ENCODE measurements around the gene PRTN3.
"Not testable (repeated sequence)": the region's sequence is repeated elsewhere in the genome, so short reads cannot be mapped to it uniquely, and the experiment has no call there.

Gene PRTN3

GRCh38 chr19:887072-887471 lies 46.3 kb downstream of the PRTN3 start:
- no peak for DNase-seq (ENCODE audit: extremely low spot score)
- ChIA-PET POLR2A (no interaction called here), CTCF (no interaction called here)
- TF ChIP-seq LEF1 (IDR thresholded peaks at IDR 0.05; ENCODE audit: borderline replicate concordance) (no peak), HDGF (IDR thresholded peaks at IDR 0.05; ENCODE audit: borderline replicate concordance) (no peak), CTBP1 (IDR thresholded peaks at IDR 0.05; ENCODE audit: borderline replicate concordance) (no peak), BHLHE40 (IDR thresholded peaks at IDR 0.05; ENCODE audit: borderline replicate concordance) (no peak), TARDBP (IDR thresholded peaks at IDR 0.05) (no peak), SP1 (IDR thresholded peaks at IDR 0.05) (no peak)

- no peak for DNase-seq (ENCODE audit: extremely low spot score)
- CTCF ChIA-PET, result no interaction called here
- no peak for TF ChIP-seq ZNF384 (IDR thresholded peaks at IDR 0.05)
- no peak for TF ChIP-seq PKNOX1 (IDR thresholded peaks at IDR 0.05)
- no peak for TF ChIP-seq FOXM1 (IDR thresholded peaks at IDR 0.05; ENCODE audit: borderline replicate concordance)
- no peak for TF ChIP-seq ARNT (IDR thresholded peaks at IDR 0.05)
- no peak for TF ChIP-seq NFRKB (IDR thresholded peaks at IDR 0.05)
- no peak for TF ChIP-seq SP1 (IDR thresholded peaks at IDR 0.05)
- TF ChIP-seq FOXA1 (IDR thresholded peaks at IDR 0.05), result no peak
- TF ChIP-seq BHLHE40 (IDR thresholded peaks at IDR 0.05; ENCODE audit: borderline replicate concordance), result no peak
- TF ChIP-seq HDGF (IDR thresholded peaks at IDR 0.05; ENCODE audit: borderline replicate concordance), result no peak
- TF ChIP-seq L3MBTL2 (conservative IDR thresholded peaks at IDR 0.05), result no peak
- no peak for TF ChIP-seq CTBP1 (IDR thresholded peaks at IDR 0.05; ENCODE audit: borderline replicate concordance)
- TF ChIP-seq ELF4 (IDR thresholded peaks at IDR 0.05), result no peak
- no peak for TF ChIP-seq SUZ12 (IDR thresholded peaks at IDR 0.05)
- TF ChIP-seq LEF1 (IDR thresholded peaks at IDR 0.05; ENCODE audit: borderline replicate concordance), result no peak
- TF ChIP-seq TARDBP (IDR thresholded peaks at IDR 0.05), result no peak
- TF ChIP-seq FOXK2 (IDR thresholded peaks at IDR 0.05), result no peak
- POLR2A ChIA-PET, result no interaction called here
These were observed 46.8 kb downstream of the PRTN3 start for GRCh38 chr19:887599-887998.

GRCh38 chr19:888581-889385 lies 48.0 kb downstream of the PRTN3 start:
- POLR2A ChIA-PET, result no interaction called here
- DNase-seq (ENCODE audit: extremely low spot score), result no peak
- CTCF ChIA-PET, result no interaction called here

GRCh38 chr19:889662-890295 lies 49.0 kb downstream of the PRTN3 start:
- CTCF ChIA-PET, result no interaction called here
- POLR2A ChIA-PET, result no interaction called here
- no peak for DNase-seq (ENCODE audit: extremely low spot score)
- no peak for TF ChIP-seq SUZ12 (IDR thresholded peaks at IDR 0.05)
- TF ChIP-seq FOXK2 (IDR thresholded peaks at IDR 0.05), result no peak
- TF ChIP-seq CTBP1 (IDR thresholded peaks at IDR 0.05; ENCODE audit: borderline replicate concordance), result no peak
- no peak for TF ChIP-seq BHLHE40 (IDR thresholded peaks at IDR 0.05; ENCODE audit: borderline replicate concordance)
- TF ChIP-seq NFRKB (IDR thresholded peaks at IDR 0.05), result no peak
- TF ChIP-seq ELF4 (IDR thresholded peaks at IDR 0.05), result no peak
- TF ChIP-seq PKNOX1 (IDR thresholded peaks at IDR 0.05), result no peak
- TF ChIP-seq FOXA1 (IDR thresholded peaks at IDR 0.05), result no peak
- no peak for TF ChIP-seq L3MBTL2 (conservative IDR thresholded peaks at IDR 0.05)
- TF ChIP-seq TARDBP (IDR thresholded peaks at IDR 0.05), result no peak
- TF ChIP-seq HDGF (IDR thresholded peaks at IDR 0.05; ENCODE audit: borderline replicate concordance), result no peak

More at GRCh38 chr19:888581-889385, 48.0 kb downstream of the PRTN3 start:
- TF ChIP-seq NFRKB (IDR thresholded peaks at IDR 0.05), result no peak

GRCh38 chr19:890831-891230 lies 50.0 kb downstream of the PRTN3 start:
- no peak for TF ChIP-seq FOXK2 (IDR thresholded peaks at IDR 0.05)
- TF ChIP-seq PKNOX1 (IDR thresholded peaks at IDR 0.05), result no peak
- TF ChIP-seq ZNF384 (IDR thresholded peaks at IDR 0.05), result no peak
- TF ChIP-seq SP1 (IDR thresholded peaks at IDR 0.05), result no peak
- TF ChIP-seq NFRKB (IDR thresholded peaks at IDR 0.05), result no peak
- no peak for TF ChIP-seq BHLHE40 (IDR thresholded peaks at IDR 0.05; ENCODE audit: borderline replicate concordance)
- no peak for TF ChIP-seq HDGF (IDR thresholded peaks at IDR 0.05; ENCODE audit: borderline replicate concordance)
- TF ChIP-seq SUZ12 (IDR thresholded peaks at IDR 0.05), result no peak
- TF ChIP-seq CTBP1 (IDR thresholded peaks at IDR 0.05; ENCODE audit: borderline replicate concordance), result no peak
- no peak for TF ChIP-seq TARDBP (IDR thresholded peaks at IDR 0.05)
- TF ChIP-seq L3MBTL2 (conservative IDR thresholded peaks at IDR 0.05), result no peak
- TF ChIP-seq ARNT (IDR thresholded peaks at IDR 0.05), result no peak
- no peak for TF ChIP-seq FOXA1 (IDR thresholded peaks at IDR 0.05)
- no peak for TF ChIP-seq LEF1 (IDR thresholded peaks at IDR 0.05; ENCODE audit: borderline replicate concordance)
- TF ChIP-seq ELF4 (IDR thresholded peaks at IDR 0.05), result no peak
- no peak for TF ChIP-seq FOXM1 (IDR thresholded peaks at IDR 0.05; ENCODE audit: borderline replicate concordance)
- POLR2A ChIA-PET, result no interaction called here
- CTCF ChIA-PET, result no interaction called here
- DNase-seq (ENCODE audit: extremely low spot score), result no peak

- POLR2A ChIA-PET, result interaction anchor here (1.7 kb wide), 1 partner anchor 9 kb away, joined by 4 read pairs; no protein-coding TSS in a partner anchor
- DNase-seq (ENCODE audit: extremely low spot score); CTCF ChIA-PET: not testable (repeated sequence)
These were observed 50.8 kb downstream of the PRTN3 start for GRCh38 chr19:891421-892200.
